Myocyte (in vitro differentiated cells): Measurements from ENCODE around the gene UNC93B1. TPM values are rescaled to one million over a fixed set of nuclear protein-coding genes. Genes with fewer than 3 reads are reported as not detected.

Source experiments
- DNase-seq: peaks from one replicate; pipeline ENCODE4 v3.0.0-alpha.2; 2012; ENCODE audit warnings: low read depth
- total RNA-seq: library from RNA; depleted of rRNA; stranded (reverse); fragments of >200 nt; gene quantifications from 2 replicates; pipeline ENCODE4 v1.2.3, GENCODE V29; 2014

Gene UNC93B1
- total RNA-seq, 1 donor from 2014 or later, result 25.0 TPM

GRCh38 chr11:68026391-68027105 lies 22.7 kb upstream of the UNC93B1 start:
- DNase-seq, result peak; percentile 52

DNA sequence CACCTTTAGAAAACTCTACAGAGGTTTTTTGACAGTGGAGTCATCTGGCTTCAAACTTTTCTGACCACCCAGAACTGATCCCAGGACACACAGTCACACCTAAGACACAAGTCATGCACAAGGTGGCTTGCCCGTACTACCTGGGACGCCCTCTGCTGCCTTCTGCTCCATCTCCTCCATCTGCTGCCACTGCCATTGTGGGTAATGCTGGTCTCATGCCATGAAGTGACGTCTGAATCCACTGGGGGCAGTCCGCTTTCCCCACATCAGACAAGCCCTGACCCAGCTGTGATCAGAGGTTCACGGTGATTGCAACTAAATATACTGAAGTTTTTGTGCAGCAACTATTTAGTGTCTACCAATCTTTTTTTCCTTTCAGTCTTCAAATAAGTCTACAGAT lies 21.1 kb upstream of the UNC93B1 start:
- DNase-seq, result no peak

DNA sequence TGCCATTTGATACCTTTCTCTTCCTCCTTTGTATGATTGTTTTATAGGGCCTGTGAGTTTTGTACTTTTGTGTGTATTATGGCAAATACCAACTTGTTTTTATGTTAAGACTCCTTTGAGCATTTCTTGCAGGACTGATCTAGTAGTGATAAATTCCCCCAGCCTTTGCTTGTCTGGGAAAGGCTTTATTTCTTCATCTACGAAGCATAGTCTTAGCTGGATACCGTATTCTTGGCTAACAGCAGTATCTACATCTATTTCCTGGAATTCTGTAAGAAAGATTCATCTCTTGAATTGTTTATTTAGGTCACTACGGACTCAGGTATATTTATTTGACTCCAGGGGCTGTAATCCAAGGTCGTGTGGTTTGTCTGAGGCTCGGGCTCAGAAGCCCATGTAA lies 20.6 kb upstream of the UNC93B1 start:
- DNase-seq, result no peak

DNA sequence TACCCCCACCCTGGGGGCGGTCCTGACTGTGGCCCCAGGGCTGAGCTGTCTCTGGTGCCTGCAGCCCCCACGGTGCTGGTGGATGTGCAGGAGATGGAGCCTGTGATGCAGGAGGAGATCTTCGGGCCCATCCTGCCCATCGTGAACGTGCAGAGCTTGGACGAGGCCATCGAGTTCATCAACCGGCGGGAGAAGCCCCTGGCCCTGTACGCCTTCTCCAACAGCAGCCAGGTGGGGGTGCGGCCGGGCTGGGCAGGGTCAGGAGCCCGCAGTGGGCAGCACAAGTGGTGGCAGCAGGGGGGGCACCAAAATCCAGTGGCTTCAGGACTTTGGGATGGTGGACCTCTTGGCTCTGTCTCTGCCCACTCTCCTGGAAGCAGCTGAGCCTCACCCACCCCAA lies 18.6 kb upstream of the UNC93B1 start:
- no peak for DNase-seq

DNA sequence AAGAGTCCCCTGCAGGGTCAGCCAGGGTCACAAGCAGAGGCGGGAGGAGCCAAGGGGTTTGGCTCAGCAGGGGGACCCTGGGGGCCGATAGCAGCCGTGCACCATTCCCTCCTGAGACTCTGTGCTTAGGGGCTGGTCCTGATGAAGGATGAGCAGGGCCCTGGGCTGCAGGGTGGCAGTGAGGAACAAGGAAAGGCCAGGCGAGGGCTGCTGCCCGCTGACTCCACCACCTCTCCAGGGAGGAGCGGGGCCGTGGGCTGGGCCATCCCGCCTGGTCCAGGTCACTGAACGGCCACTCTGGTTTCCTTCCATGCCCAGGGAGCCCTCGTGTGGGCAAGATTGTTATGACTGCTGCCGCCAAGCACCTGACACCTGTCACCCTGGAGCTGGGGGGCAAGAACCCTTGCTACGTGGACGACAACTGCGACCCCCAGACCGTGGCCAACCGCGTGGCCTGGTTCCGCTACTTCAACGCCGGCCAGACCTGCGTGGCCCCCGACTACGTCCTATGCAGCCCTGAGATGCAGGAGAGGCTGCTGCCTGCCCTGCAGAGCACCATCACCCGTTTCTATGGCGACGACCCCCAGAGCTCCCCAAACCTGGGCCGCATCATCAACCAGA lies 17.4 kb upstream of the UNC93B1 start:
- DNase-seq, result peak; percentile 53

GRCh38 chr11:68020575-68020974 lies 16.7 kb upstream of the UNC93B1 start:
- peak; percentile 46 for DNase-seq

GRCh38 chr11:68019486-68019885 lies 15.6 kb upstream of the UNC93B1 start:
- DNase-seq, result no peak

GRCh38 chr11:68018730-68019190 lies 14.9 kb upstream of the UNC93B1 start:
- DNase-seq, result no peak

GRCh38 chr11:68017980-68018729 lies 14.3 kb upstream of the UNC93B1 start:
- no peak for DNase-seq

DNA sequence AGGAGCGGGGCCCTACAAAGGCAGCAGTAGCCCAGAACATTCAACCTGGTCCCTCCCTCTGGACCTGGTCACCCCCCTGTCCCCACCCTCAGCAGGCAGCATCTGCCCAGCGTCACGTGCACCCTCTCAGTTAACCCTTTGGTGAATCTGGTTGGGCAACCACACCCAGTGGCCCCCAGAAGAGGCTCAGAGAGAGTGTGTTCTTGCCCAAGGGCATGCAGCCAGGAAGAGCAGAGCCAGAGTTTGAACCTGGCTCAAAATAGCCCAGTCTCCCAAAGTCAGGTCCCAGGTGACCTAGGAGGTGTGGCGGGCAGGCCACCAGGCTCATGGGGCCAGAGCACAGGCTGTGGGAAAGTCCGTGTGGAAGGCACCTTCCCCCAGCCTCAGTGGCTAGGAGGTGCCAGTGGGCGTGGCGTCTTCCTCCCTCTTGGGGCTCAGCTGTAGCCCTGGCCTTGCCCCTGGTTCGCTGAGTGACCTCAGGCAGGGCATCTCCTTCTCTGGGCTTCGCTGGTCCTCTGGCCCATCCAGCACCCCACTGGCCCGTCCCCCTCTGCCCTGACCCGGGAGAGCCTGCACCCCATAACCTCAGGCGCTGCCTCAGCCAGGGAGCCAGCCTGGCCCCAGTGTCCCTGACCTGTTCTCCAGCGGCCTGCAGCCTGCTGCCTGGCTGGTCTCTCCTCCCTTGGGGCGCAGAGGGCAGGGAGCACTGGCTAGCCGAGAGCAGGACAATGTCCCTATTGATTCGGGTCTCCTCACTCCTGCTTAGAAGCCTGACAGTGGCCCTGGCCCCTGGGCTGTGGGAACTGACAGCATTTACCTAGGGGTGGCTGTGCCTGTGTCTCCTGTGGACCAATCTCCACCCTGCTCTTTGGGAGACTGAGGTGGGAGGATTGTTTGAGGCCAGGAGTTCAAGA lies 13.3 kb upstream of the UNC93B1 start:
- DNase-seq, result peak; percentile 30

DNA sequence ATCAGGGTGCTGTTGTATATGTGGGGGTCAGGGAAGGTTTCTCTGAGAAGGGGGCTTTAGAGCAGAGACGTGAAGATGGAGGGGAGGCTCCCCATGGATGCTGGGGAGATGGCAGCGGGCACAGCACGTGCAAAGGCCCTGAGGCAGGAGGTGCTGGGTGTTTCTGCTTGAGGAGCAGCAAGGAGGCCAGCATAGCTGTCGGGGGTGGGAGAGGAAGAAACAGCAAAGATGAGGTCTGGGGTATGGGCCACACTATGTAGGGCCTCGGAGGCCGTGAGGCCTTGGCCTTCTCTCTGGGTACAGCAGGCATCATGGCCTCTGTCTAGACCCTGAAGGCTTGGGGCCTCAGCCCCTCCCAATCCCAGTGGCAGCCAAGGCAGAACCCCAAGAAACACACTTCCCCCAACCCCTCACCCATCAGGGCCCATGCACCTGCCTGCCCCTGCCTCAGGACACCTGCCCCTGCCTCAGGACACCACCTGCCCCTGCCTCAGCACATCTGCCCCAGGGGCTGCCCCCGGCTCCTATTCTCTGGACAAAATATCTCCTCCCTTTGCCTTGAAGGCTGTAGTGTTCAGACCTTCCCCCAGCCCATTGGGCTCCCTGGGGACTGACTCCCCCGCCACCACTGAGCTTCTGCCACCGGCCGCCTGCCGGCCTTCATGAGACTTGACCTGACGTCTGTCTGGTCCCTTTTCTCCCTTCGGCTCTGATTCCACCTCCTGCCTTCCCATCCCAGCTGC lies 12.4 kb upstream of the UNC93B1 start:
- DNase-seq, result no peak

DNA sequence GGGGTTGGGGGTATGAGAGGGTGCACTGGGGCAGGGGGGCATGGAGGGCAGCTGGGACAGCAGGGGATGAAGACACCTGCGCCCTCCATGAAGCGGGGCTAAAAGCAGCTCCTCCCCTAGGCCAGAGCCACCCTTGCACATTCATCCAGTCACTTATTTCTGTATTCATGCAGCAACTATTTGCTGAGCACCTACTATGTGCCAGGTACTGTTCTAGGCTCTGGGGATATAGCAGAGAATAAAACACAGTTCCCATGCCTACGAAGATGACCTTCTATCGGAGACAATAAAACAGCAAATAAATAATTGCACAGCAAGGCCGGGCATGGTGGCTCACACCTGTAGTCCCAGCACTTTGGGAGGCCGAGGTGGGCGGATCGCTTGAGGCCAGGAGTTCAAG lies 11.6 kb upstream of the UNC93B1 start:
- no peak for DNase-seq

DNA sequence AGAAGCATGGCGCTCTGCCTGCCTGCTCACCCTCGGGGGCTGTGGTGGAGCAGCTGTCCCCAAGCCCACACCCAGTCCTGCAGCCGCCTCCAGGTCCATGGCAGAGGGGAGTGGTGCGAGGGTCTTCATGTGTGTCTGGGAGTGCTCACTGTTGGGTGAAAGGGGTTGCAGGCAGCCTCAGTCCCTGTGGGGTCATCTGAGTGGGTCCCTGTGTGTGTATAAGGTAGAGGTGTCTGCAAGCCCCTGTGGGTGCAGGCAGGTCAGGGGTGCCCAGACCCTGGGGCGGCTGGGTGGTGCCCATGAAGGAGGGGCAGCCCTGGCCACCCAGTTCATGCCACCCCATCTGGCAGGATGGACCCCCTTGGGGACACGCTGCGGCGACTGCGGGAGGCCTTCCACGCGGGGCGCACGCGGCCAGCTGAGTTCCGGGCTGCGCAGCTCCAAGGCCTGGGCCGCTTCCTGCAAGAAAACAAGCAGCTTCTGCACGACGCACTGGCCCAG lies 11.1 kb upstream of the UNC93B1 start:
- no peak for DNase-seq

- peak; percentile 95 for DNase-seq
Observed at GRCh38 chr11:68014157-68014946, 10.5 kb upstream of the UNC93B1 start.

- peak; percentile 72 for DNase-seq
Observed at GRCh38 chr11:68013611-68014156, 9.8 kb upstream of the UNC93B1 start.

- peak; percentile 99 for DNase-seq
Observed at GRCh38 chr11:68012843-68013610, 9.1 kb upstream of the UNC93B1 start.

GRCh38 chr11:68012044-68012842 lies 8.3 kb upstream of the UNC93B1 start:
- DNase-seq, result no peak
